Tracheal epithelial cell (primary cell): Measurements from ENCODE around the gene PDE11A. TPM values are rescaled to one million over a fixed set of nuclear protein-coding genes. Genes with fewer than 3 reads are reported as not detected.

Experiments
- total RNA-seq: library from RNA; depleted of rRNA; stranded (reverse); fragments of >200 nt; gene quantifications from 2 replicates; pipeline ENCODE4 v1.2.1, GENCODE V29; 2014

PDE11A gene
- total RNA-seq: 0.48 TPM in 1 of 2 replicates, not detected in the other

GRCh38 chr2:178072383-178073301 lies at the start of gene PDE11A:
PDE11A (minus strand) TSS chr2:178072777; CDS start chr2:178072437, 340 bp downstream.

GRCh38 chr2:178112202-178113152 lies 39.9 kb upstream of the PDE11A start, which contains the start of gene RBM45:
RBM45 (plus strand) TSS chr2:178112437; CDS start chr2:178112547, 110 bp downstream.

Other genes starting within 250 kb of the PDE11A start
- 12.4 and 14.5 TPM in 2 replicates for gene RBM45, start 39.7 kb upstream of the PDE11A start, total RNA-seq
- 6.0 and 6.3 TPM in 2 replicates for gene OSBPL6, start 121.7 kb upstream of the PDE11A start, total RNA-seq